Caco-2 (cell line): ENCODE data around the gene ANXA2. TPM values are rescaled to one million over a fixed set of nuclear protein-coding genes. Genes with fewer than 3 reads are reported as not detected.

ENCODE experiments used
- BruUV-seq: library from RNA; stranded (reverse); fragments of 400-500 nt; replicated peaks from 2 replicates; lab custom pipeline; 2021; lab: Mats Ljungman, UMichigan
- CTCF ChIA-PET: fragments of 300-600 bp; sonication (Branson Sonifier 250); formaldehyde crosslinking; loops from one replicate; lab custom pipeline; 2022; ENCODE audit warnings: antibody characterized with exemption; lab: Charles Lee
- POLR2A ChIA-PET: fragments of 300-600 bp; sonication (Branson Sonifier 250); formaldehyde crosslinking; loops from one replicate; lab custom pipeline; 2022; ENCODE audit warnings: antibody characterized with exemption; lab: Charles Lee
- DNase-seq, 2 experiments: peaks; one replicate each; pipeline versions ENCODE4 v3.0.0 to v3.0.0-alpha.2; 2020 to 2022
- H3K27me3 ChIP-seq: replicated peaks from 2 replicates; pipeline ENCODE4 v1.6.0; 2011; ENCODE audit warnings: low read length; ENCODE audit not compliant: control insufficient read depth, insufficient read depth
- H3K36me3 ChIP-seq: 2 replicates; pipeline ENCODE4 v1.5.1; 2011; ENCODE audit warnings: low read length; ENCODE audit not compliant: control insufficient read depth, insufficient read depth
- H3K4me1 ChIP-seq: fragments of 250-450 bp; sonication (Bioruptor Pico); 2 replicates; pipeline ENCODE4 v1.5.1; 2020; ENCODE audit warnings: mild to moderate bottlenecking
- H3K4me3 ChIP-seq: 2 replicates; pipeline ENCODE4 v1.5.1; 2011; ENCODE audit warnings: low read depth, mild to moderate bottlenecking, control low read depth, low read length
- H3K9me3 ChIP-seq: fragments of 250-450 bp; sonication (Bioruptor Pico); 2 replicates; pipeline ENCODE4 v1.5.1; 2020; ENCODE audit warnings: mild to moderate bottlenecking, moderate library complexity
- H3K27ac Mint-ChIP-seq: one replicate; pipeline ENCODE4 v1.8.0; 2022; ENCODE audit warnings: mixed read lengths; ENCODE audit not compliant: unreplicated experiment
- H3K27me3 Mint-ChIP-seq: one replicate; pipeline ENCODE4 v1.8.0; 2022; ENCODE audit warnings: mixed read lengths; ENCODE audit not compliant: insufficient read depth, unreplicated experiment
- H3K36me3 Mint-ChIP-seq: one replicate; pipeline ENCODE4 v1.8.0; 2022; ENCODE audit warnings: mild to moderate bottlenecking, mixed read lengths; ENCODE audit not compliant: insufficient read depth, unreplicated experiment
- H3K4me1 Mint-ChIP-seq: one replicate; pipeline ENCODE4 v1.8.0; 2022; ENCODE audit warnings: low read depth, mixed read lengths; ENCODE audit not compliant: unreplicated experiment
- H3K4me3 Mint-ChIP-seq: one replicate; pipeline ENCODE4 v1.8.0; 2022; ENCODE audit warnings: mild to moderate bottlenecking, moderate library complexity, mixed read lengths; ENCODE audit not compliant: unreplicated experiment
- H3K9me3 Mint-ChIP-seq: one replicate; pipeline ENCODE4 v1.8.0; 2022; ENCODE audit warnings: mixed read lengths; ENCODE audit not compliant: unreplicated experiment
- intact Hi-C: fragments of 100-400 bp; cut with micrococcal nuclease; formaldehyde crosslinking; loops from one replicate; pipeline ENCODE4 v1.10.0; 2022; ENCODE audit not compliant: unreplicated experiment
- total RNA-seq: library from RNA; stranded (reverse); gene quantifications from 2 replicates; pipeline ENCODE4 v1.2.3, GENCODE V29; 2022
- TF ChIP-seq, protein P1 (sequence below), 2 experiments: fragments of 200-600 bp in 1 of 2; IDR thresholded peaks; 1 replicate in 1 of 2; 2 replicates in 1 of 2; pipeline versions ENCODE4 v1.5.1 to v1.8.0; 2011 to 2022; ENCODE audit warnings: antibody characterized with exemption in 1 of 2, control low read depth in 1 of 2, inconsistent platforms in 1 of 2, low read depth in 1 of 2, low read length in 1 of 2, mild to moderate bottlenecking in 1 of 2, moderate library complexity in 1 of 2; ENCODE audit not compliant: insufficient read depth in 1 of 2, severe bottlenecking in 1 of 2, unreplicated experiment in 1 of 2

ANXA2 gene
- total RNA-seq, 1 experiment from 2014 or later = 1,141 TPM

DNA sequence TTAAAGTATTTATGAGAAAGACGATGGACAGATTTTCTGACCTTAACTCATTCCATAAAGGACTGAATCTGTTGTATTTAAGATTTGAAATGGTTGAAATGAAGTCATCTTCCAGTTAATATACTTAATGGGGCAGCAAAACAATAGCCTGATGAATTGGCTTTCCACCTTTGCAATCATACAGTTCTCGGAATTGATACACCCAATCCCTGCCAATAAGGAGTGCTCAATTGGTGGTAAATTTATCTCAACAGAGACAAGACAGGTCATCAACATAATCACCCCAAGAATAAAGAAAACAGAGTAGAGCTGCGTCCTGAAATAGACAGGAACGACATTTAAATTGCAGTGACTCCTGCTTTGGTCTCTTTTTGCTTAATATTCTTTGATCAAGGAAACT is 11.2 kb downstream of the ANXA2 start:
- Histone ChIP-seq H3K4me1 (peaks cover 76% of the 10 kb centered on the region), H3K36me3 (peaks cover 7% of the 10 kb centered on the region), H3K4me3 (no peak overlapping the region), H3K27me3 (no peaks in the 10 kb centered on the region), H3K9me3 (no peaks in the 10 kb centered on the region)
- Mint-ChIP-seq H3K27ac (peak overlapping the region; percentile 50), H3K4me1 (peaks cover 53% of the 10 kb centered on the region), H3K36me3 (peaks cover 99% of the 10 kb centered on the region), H3K27me3 (no peaks in the 10 kb centered on the region), H3K4me3 (no peak overlapping the region), H3K9me3 (no peaks in the 10 kb centered on the region)
- CTCF ChIA-PET = no interaction called here
- intact Hi-C loops = no loop called here
- DNase-seq = no peak
- POLR2A ChIA-PET = no interaction called here
- TF ChIP-seq, protein P1, sequence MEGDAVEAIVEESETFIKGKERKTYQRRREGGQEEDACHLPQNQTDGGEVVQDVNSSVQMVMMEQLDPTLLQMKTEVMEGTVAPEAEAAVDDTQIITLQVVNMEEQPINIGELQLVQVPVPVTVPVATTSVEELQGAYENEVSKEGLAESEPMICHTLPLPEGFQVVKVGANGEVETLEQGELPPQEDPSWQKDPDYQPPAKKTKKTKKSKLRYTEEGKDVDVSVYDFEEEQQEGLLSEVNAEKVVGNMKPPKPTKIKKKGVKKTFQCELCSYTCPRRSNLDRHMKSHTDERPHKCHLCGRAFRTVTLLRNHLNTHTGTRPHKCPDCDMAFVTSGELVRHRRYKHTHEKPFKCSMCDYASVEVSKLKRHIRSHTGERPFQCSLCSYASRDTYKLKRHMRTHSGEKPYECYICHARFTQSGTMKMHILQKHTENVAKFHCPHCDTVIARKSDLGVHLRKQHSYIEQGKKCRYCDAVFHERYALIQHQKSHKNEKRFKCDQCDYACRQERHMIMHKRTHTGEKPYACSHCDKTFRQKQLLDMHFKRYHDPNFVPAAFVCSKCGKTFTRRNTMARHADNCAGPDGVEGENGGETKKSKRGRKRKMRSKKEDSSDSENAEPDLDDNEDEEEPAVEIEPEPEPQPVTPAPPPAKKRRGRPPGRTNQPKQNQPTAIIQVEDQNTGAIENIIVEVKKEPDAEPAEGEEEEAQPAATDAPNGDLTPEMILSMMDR (IDR thresholded peaks at IDR 0.05; ENCODE audit: insufficient read depth in 1 of 2, low read depth in 1 of 2, low read length in 1 of 2, severe bottlenecking in 1 of 2, unreplicated experiment in 1 of 2) = no peak
- no TSS peak for BruUV-seq

DNA sequence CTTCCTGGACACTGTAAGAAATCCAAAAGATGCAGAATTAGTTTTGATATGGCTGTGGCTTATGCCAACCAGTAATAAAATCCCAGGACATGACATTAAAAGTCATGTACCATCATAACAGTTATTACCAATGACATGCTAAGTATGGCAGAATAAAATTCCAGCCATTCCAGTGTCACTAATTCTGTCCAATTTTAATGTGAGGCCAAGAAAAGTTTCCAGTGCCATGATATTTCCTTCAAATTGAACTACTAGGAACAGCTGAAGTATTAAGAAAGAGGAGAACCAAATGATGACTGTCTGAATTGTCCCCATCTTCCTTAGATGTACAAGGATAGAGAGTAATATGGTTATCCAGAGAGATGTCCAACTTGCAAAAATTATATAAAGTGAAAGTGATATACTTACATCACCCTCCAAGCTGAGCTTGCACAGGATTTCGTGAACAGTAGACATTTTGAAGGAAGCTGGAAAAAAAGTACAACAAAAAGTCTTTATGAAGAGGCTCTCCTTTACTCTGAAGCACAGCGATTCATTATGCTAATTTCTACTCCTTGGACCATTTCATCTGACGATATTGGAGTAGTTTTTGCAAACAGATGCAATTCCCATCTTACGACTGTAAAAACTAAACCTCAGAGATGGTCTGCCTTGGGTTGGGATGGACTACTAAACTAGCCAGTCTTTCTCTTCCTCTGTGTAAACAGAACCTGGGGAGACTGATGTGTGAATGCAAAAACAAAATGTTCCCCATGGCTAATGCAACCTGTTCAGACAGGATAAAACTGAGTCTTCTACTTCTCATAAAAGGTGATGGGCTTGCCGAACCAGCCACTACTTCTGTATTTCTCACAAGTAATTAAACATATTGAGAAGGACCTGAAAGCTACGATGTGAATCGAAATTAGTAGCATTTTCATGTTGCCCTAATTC is 11.9 kb downstream of the ANXA2 start:
- Mint-ChIP-seq H3K4me1 (peaks cover 53% of the 10 kb centered on the region), H3K4me3 (no peak overlapping the region), H3K9me3 (no peaks in the 10 kb centered on the region), H3K27me3 (no peaks in the 10 kb centered on the region), H3K27ac (no peak overlapping the region), H3K36me3 (peaks cover 99% of the 10 kb centered on the region)
- TF ChIP-seq, protein P1 (IDR thresholded peaks at IDR 0.05; ENCODE audit: insufficient read depth in 1 of 2, low read depth in 1 of 2, low read length in 1 of 2, severe bottlenecking in 1 of 2, unreplicated experiment in 1 of 2) = no peak
- no peaks in the 10 kb centered on the region for H3K9me3 ChIP-seq
- intact Hi-C loops = no loop called here
- peaks cover 7% of the 10 kb centered on the region for H3K36me3 ChIP-seq
- peaks cover 76% of the 10 kb centered on the region for H3K4me1 ChIP-seq
- H3K4me3 ChIP-seq = no peak overlapping the region
- POLR2A ChIA-PET = no interaction called here
- CTCF ChIA-PET = no interaction called here
- no peak for DNase-seq
- no peaks in the 10 kb centered on the region for H3K27me3 ChIP-seq
- no TSS peak for BruUV-seq

DNA sequence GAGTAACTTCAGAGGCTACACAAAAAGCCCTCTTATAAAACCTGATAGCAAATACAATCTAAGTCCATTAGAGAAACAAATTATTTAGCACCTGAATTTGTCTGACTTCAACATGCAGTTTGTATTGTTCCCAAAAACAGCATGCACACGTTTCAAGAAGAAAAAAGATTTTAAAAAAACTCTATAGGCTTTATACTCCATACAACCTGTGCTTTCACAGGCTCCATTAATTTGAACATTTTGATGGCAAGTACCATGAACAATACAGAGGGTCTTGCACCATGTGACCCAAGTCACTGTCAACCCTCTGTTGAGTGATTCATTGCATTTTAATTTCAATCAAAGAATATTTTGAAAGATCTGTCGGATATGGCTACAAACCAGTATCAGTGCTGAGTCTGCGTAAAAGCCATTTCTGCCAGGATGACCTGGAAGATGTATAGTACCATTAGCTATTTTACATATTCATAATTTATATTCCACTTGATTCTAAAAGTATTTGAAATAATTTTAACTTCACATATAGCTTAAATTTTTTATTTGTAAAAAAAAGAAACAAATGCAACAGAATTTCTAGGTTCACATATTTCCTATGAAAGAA is 13.2 kb downstream of the ANXA2 start:
- H3K9me3 ChIP-seq = no peaks in the 10 kb centered on the region
- BruUV-seq = no TSS peak
- H3K36me3 Mint-ChIP-seq = peaks cover 99% of the 10 kb centered on the region
- peaks cover 76% of the 10 kb centered on the region for H3K4me1 ChIP-seq
- H3K9me3 Mint-ChIP-seq = no peaks in the 10 kb centered on the region
- peaks cover 50% of the 10 kb centered on the region for H3K4me1 Mint-ChIP-seq
- intact Hi-C loops = no loop called here
- DNase-seq = no peak
- ChIA-PET POLR2A (no interaction called here), CTCF (no interaction called here)
- no peak overlapping the region for H3K4me3 ChIP-seq
- peaks cover 6% of the 10 kb centered on the region for H3K36me3 ChIP-seq
- TF ChIP-seq, protein P1 (IDR thresholded peaks at IDR 0.05; ENCODE audit: insufficient read depth in 1 of 2, low read depth in 1 of 2, low read length in 1 of 2, severe bottlenecking in 1 of 2, unreplicated experiment in 1 of 2) = no peak
- no peaks in the 10 kb centered on the region for H3K27me3 ChIP-seq
- H3K27me3 Mint-ChIP-seq = no peaks in the 10 kb centered on the region
- no peak overlapping the region for H3K4me3 Mint-ChIP-seq
- H3K27ac Mint-ChIP-seq = no peak overlapping the region
